GM23338 (cell line): ENCODE results near the gene UBE2QL1. TPM values are rescaled to one million over a fixed set of nuclear protein-coding genes. Genes with fewer than 3 reads are reported as not detected.

Source experiments
- ATAC-seq: fragments of 200-7000 bp; cut with Tn5 transposase; 3 replicates; pipeline ENCODE4 v1.9.1; 2020
- DNase-seq: peaks from one replicate; pipeline ENCODE4 v3.0.0-alpha.2; 2015; ENCODE audit warnings: low spot score
- H2AFZ ChIP-seq: fragments of 200-600 bp; sonication (generic); 2 replicates; pipeline ENCODE4 v1.8.0; 2016; ENCODE audit warnings: antibody characterized with exemption, mild to moderate bottlenecking, moderate library complexity
- H3F3A ChIP-seq: fragments of 200-600 bp; sonication (generic); replicated peaks from 2 replicates; pipeline ENCODE4 v1.8.0; 2017; ENCODE audit warnings: antibody characterized with exemption, mixed run types, low read depth
- H3K27ac ChIP-seq: fragments of 200-600 bp; sonication (generic); 2 replicates; pipeline ENCODE4 v1.6.1; 2016; ENCODE audit warnings: low read depth
- H3K27me3 ChIP-seq: fragments of 200-600 bp; sonication (generic); 2 replicates; pipeline ENCODE4 v1.8.0; 2016; ENCODE audit warnings: mild to moderate bottlenecking, mixed run types, moderate library complexity; ENCODE audit not compliant: insufficient read depth
- H3K36me3 ChIP-seq: fragments of 200-600 bp; sonication (generic); 2 replicates; pipeline ENCODE4 v1.8.0; 2016; ENCODE audit warnings: mild to moderate bottlenecking; ENCODE audit not compliant: insufficient read depth
- H3K4me1 ChIP-seq: fragments of 200-600 bp; sonication (generic); 2 replicates; pipeline ENCODE4 v1.8.0; 2016; ENCODE audit warnings: mild to moderate bottlenecking, moderate library complexity; ENCODE audit not compliant: insufficient read depth
- H3K4me2 ChIP-seq: fragments of 200-600 bp; sonication (generic); 2 replicates; pipeline ENCODE4 v1.7.1; 2017; ENCODE audit warnings: mixed run types
- H3K4me3 ChIP-seq: fragments of 200-600 bp; sonication (generic); 2 replicates; pipeline ENCODE4 v1.6.1; 2016; ENCODE audit warnings: mixed run types
- H3K79me2 ChIP-seq: fragments of 200-600 bp; sonication (generic); replicated peaks from 2 replicates; pipeline ENCODE4 v1.8.0; 2017; ENCODE audit warnings: mild to moderate bottlenecking; ENCODE audit not compliant: insufficient read depth
- H3K9me2 ChIP-seq: fragments of 200-600 bp; sonication (generic); 2 replicates; pipeline ENCODE4 v1.8.0; 2017; ENCODE audit not compliant: insufficient read depth
- H4K20me1 ChIP-seq: fragments of 200-600 bp; sonication (generic); replicated peaks from 2 replicates; pipeline ENCODE4 v1.8.0; 2017; ENCODE audit warnings: mild to moderate bottlenecking; ENCODE audit not compliant: insufficient read depth
- H3K27ac Mint-ChIP-seq: 2 replicates; pipeline ENCODE4 v1.8.0; 2020; ENCODE audit warnings: inconsistent platforms, mild to moderate bottlenecking, moderate library complexity, mixed read lengths
- H3K27me3 Mint-ChIP-seq: 3 replicates; pipeline ENCODE4 v1.8.0; 2022; ENCODE audit warnings: low read depth, mild to moderate bottlenecking, moderate library complexity, mixed read lengths, inconsistent platforms; ENCODE audit not compliant: insufficient read depth, poor library complexity
- H3K36me3 Mint-ChIP-seq: 3 replicates; pipeline ENCODE4 v1.8.0; 2021; ENCODE audit warnings: low read depth, mild to moderate bottlenecking, inconsistent platforms, moderate library complexity, mixed read lengths
- H3K4me1 Mint-ChIP-seq: 3 replicates; pipeline ENCODE4 v1.8.0; 2020; ENCODE audit warnings: mild to moderate bottlenecking, inconsistent platforms, mixed read lengths
- H3K4me3 Mint-ChIP-seq: 3 replicates; pipeline ENCODE4 v1.8.0; 2021; ENCODE audit warnings: moderate library complexity, mild to moderate bottlenecking, inconsistent platforms, mixed read lengths
- H3K9me3 Mint-ChIP-seq: 3 replicates; pipeline ENCODE4 v1.8.0; 2020; ENCODE audit warnings: moderate library complexity, mild to moderate bottlenecking, inconsistent platforms, mixed read lengths
- CREB1 ChIP-seq: fragments of 250-450 bp; sonication (Bioruptor Pico); IDR thresholded peaks from 2 replicates; pipeline ENCODE4 v1.5.0; 2020; ENCODE audit warnings: low read depth, mild to moderate bottlenecking, moderate library complexity
- CTCF ChIP-seq, 2 experiments: fragments of 200-600 bp in 1 of 2; sonication (generic) in 1 of 2; conservative IDR thresholded peaks; 2 replicates each; pipeline versions ENCODE4 v1.5.1 to v1.6.1; 2016 to 2017; ENCODE audit warnings: antibody characterized with exemption in 2 of 2, low read depth in 2 of 2, mild to moderate bottlenecking in 2 of 2, moderate library complexity in 1 of 2
- ETS1 ChIP-seq: IDR thresholded peaks from 2 replicates; pipeline ENCODE4 v1.6.1; 2016; ENCODE audit warnings: antibody characterized with exemption
- EZH2phosphoT487 ChIP-seq: fragments of 200-600 bp; sonication (generic); IDR thresholded peaks from one replicate; pipeline ENCODE4 v1.8.1; 2018; ENCODE audit warnings: antibody characterized with exemption; ENCODE audit not compliant: unreplicated experiment
- JUNB ChIP-seq: IDR thresholded peaks from one replicate; pipeline ENCODE4 v1.6.1; 2016; ENCODE audit warnings: antibody characterized with exemption; ENCODE audit not compliant: unreplicated experiment
- NANOG ChIP-seq: IDR thresholded peaks from 2 replicates; pipeline ENCODE4 v1.6.1; 2016; ENCODE audit warnings: antibody characterized with exemption, borderline replicate concordance
- POLR2AphosphoS5 ChIP-seq: IDR thresholded peaks from 2 replicates; pipeline ENCODE4 v1.6.1; 2016; ENCODE audit warnings: antibody characterized with exemption, low read depth
- REST ChIP-seq: IDR thresholded peaks from one replicate; pipeline ENCODE4 v1.6.1; 2018; ENCODE audit warnings: antibody characterized with exemption; ENCODE audit not compliant: unreplicated experiment
- STAT1 ChIP-seq: IDR thresholded peaks from one replicate; pipeline ENCODE4 v1.6.1; 2016; ENCODE audit warnings: antibody characterized with exemption; ENCODE audit not compliant: unreplicated experiment
- ZNF114 ChIP-seq: fragments of 250-450 bp; sonication (Bioruptor Pico); IDR thresholded peaks from 2 replicates; pipeline ENCODE4 v1.5.0; 2020; ENCODE audit warnings: mild to moderate bottlenecking, moderate library complexity
- ZNF331 ChIP-seq: fragments of 250-450 bp; sonication (Bioruptor Pico); IDR thresholded peaks from 2 replicates; pipeline ENCODE4 v1.5.0; 2020; ENCODE audit warnings: low read depth, mild to moderate bottlenecking, moderate library complexity
- ZNF462 ChIP-seq: fragments of 250-450 bp; sonication (Bioruptor Pico); IDR thresholded peaks from 2 replicates; pipeline ENCODE4 v1.5.0; 2020; ENCODE audit warnings: mild to moderate bottlenecking, moderate library complexity
- polyA plus RNA-seq: library from polyadenylated mRNA; unstranded; fragments of >200 nt; fragmentation: Nextera tagmentation; extraction: Ambion mirVana; gene quantifications from 2 replicates; pipeline ENCODE4 v1.2.1, GENCODE V29; 2016
- total RNA-seq: library from RNA; depleted of rRNA; stranded (reverse); fragments of >200 nt; shearing (Covaris generic); gene quantifications from 2 replicates; pipeline ENCODE4 v1.2.3, GENCODE V29; 2014

Gene UBE2QL1
- total and polyA plus RNA-seq, 2 experiments from 2014 or later, result 0.40 to 0.83 TPM

- no peak for DNase-seq
- H3K36me3 Mint-ChIP-seq, result no peaks in the 10 kb centered on the region
- Histone ChIP-seq H3K27me3 (no peaks in the 10 kb centered on the region), H3K27ac (no peak overlapping the region), H3K79me2 (no peaks in the 10 kb centered on the region), H3K4me3 (no peak overlapping the region), H3K36me3 (no peaks in the 10 kb centered on the region), H3F3A (no peaks in the 10 kb centered on the region), H3K4me2 (no peak overlapping the region), H3K4me1 (peaks cover 8% of the 10 kb centered on the region), H4K20me1 (no peaks in the 10 kb centered on the region), H2AFZ (no peak overlapping the region), H3K9me2 (no peaks in the 10 kb centered on the region)
- H3K4me1 Mint-ChIP-seq, result peaks cover 15% of the 10 kb centered on the region
- peaks cover 6% of the 10 kb centered on the region for H3K27me3 Mint-ChIP-seq
- TF ChIP-seq CREB1, result no peak
- no peak for TF ChIP-seq STAT1
- no peak for TF ChIP-seq JUNB
- TF ChIP-seq ETS1, result no peak
- TF ChIP-seq CTCF (conservative IDR thresholded peaks at IDR 0.05; ENCODE audit: low read depth in 2 of 2), result no peak
- no peak for TF ChIP-seq ZNF462 (CRISPR knock-in tag)
- no peak for TF ChIP-seq ZNF331
- no peak for TF ChIP-seq ZNF114 (CRISPR knock-in tag)
- TF ChIP-seq EZH2phosphoT487, result no peak
- no peak for TF ChIP-seq NANOG
- no peak for TF ChIP-seq POLR2AphosphoS5
- TF ChIP-seq REST, result no peak
- no peak for ATAC-seq
- H3K4me3 Mint-ChIP-seq, result no peak overlapping the region
- H3K9me3 Mint-ChIP-seq, result no peaks in the 10 kb centered on the region
- no peak overlapping the region for H3K27ac Mint-ChIP-seq
Observed at GRCh38 chr5:6492934-6493333, 44.3 kb downstream of the UBE2QL1 start.
